Caco-2 (cell line): Measurements from ENCODE around the gene CDK19. TPM values are rescaled to one million over a fixed set of nuclear protein-coding genes. Genes with fewer than 3 reads are reported as not detected.

Experiments
- BruUV-seq: library from RNA; stranded (reverse); fragments of 400-500 nt; replicated peaks from 2 replicates; lab custom pipeline; 2021; lab: Mats Ljungman, UMichigan
- CTCF ChIA-PET: fragments of 300-600 bp; sonication (Branson Sonifier 250); formaldehyde crosslinking; loops from one replicate; lab custom pipeline; 2022; ENCODE audit warnings: antibody characterized with exemption; lab: Charles Lee
- POLR2A ChIA-PET: fragments of 300-600 bp; sonication (Branson Sonifier 250); formaldehyde crosslinking; loops from one replicate; lab custom pipeline; 2022; ENCODE audit warnings: antibody characterized with exemption; lab: Charles Lee
- DNase-seq, 2 experiments: peaks; one replicate each; pipeline versions ENCODE4 v3.0.0 to v3.0.0-alpha.2; 2020 to 2022
- H3K27me3 ChIP-seq: replicated peaks from 2 replicates; pipeline ENCODE4 v1.6.0; 2011; ENCODE audit warnings: low read length; ENCODE audit not compliant: control insufficient read depth, insufficient read depth
- H3K36me3 ChIP-seq: 2 replicates; pipeline ENCODE4 v1.5.1; 2011; ENCODE audit warnings: low read length; ENCODE audit not compliant: control insufficient read depth, insufficient read depth
- H3K4me1 ChIP-seq: fragments of 250-450 bp; sonication (Bioruptor Pico); 2 replicates; pipeline ENCODE4 v1.5.1; 2020; ENCODE audit warnings: mild to moderate bottlenecking
- H3K4me3 ChIP-seq: 2 replicates; pipeline ENCODE4 v1.5.1; 2011; ENCODE audit warnings: low read depth, mild to moderate bottlenecking, control low read depth, low read length
- H3K9me3 ChIP-seq: fragments of 250-450 bp; sonication (Bioruptor Pico); 2 replicates; pipeline ENCODE4 v1.5.1; 2020; ENCODE audit warnings: mild to moderate bottlenecking, moderate library complexity
- H3K27ac Mint-ChIP-seq: one replicate; pipeline ENCODE4 v1.8.0; 2022; ENCODE audit warnings: mixed read lengths; ENCODE audit not compliant: unreplicated experiment
- H3K27me3 Mint-ChIP-seq: one replicate; pipeline ENCODE4 v1.8.0; 2022; ENCODE audit warnings: mixed read lengths; ENCODE audit not compliant: insufficient read depth, unreplicated experiment
- H3K36me3 Mint-ChIP-seq: one replicate; pipeline ENCODE4 v1.8.0; 2022; ENCODE audit warnings: mild to moderate bottlenecking, mixed read lengths; ENCODE audit not compliant: insufficient read depth, unreplicated experiment
- H3K4me1 Mint-ChIP-seq: one replicate; pipeline ENCODE4 v1.8.0; 2022; ENCODE audit warnings: low read depth, mixed read lengths; ENCODE audit not compliant: unreplicated experiment
- H3K4me3 Mint-ChIP-seq: one replicate; pipeline ENCODE4 v1.8.0; 2022; ENCODE audit warnings: mild to moderate bottlenecking, moderate library complexity, mixed read lengths; ENCODE audit not compliant: unreplicated experiment
- H3K9me3 Mint-ChIP-seq: one replicate; pipeline ENCODE4 v1.8.0; 2022; ENCODE audit warnings: mixed read lengths; ENCODE audit not compliant: unreplicated experiment
- intact Hi-C: fragments of 100-400 bp; cut with micrococcal nuclease; formaldehyde crosslinking; loops from one replicate; pipeline ENCODE4 v1.10.0; 2022; ENCODE audit not compliant: unreplicated experiment
- total RNA-seq: library from RNA; stranded (reverse); gene quantifications from 2 replicates; pipeline ENCODE4 v1.2.3, GENCODE V29; 2022
- TF ChIP-seq, protein P1 (sequence below), 2 experiments: fragments of 200-600 bp in 1 of 2; IDR thresholded peaks; 1 replicate in 1 of 2; 2 replicates in 1 of 2; pipeline versions ENCODE4 v1.5.1 to v1.8.0; 2011 to 2022; ENCODE audit warnings: antibody characterized with exemption in 1 of 2, control low read depth in 1 of 2, inconsistent platforms in 1 of 2, low read depth in 1 of 2, low read length in 1 of 2, mild to moderate bottlenecking in 1 of 2, moderate library complexity in 1 of 2; ENCODE audit not compliant: insufficient read depth in 1 of 2, severe bottlenecking in 1 of 2, unreplicated experiment in 1 of 2

CDK19 gene
- total RNA-seq, 1 experiment from 2014 or later, result 24.6 TPM

DNA sequence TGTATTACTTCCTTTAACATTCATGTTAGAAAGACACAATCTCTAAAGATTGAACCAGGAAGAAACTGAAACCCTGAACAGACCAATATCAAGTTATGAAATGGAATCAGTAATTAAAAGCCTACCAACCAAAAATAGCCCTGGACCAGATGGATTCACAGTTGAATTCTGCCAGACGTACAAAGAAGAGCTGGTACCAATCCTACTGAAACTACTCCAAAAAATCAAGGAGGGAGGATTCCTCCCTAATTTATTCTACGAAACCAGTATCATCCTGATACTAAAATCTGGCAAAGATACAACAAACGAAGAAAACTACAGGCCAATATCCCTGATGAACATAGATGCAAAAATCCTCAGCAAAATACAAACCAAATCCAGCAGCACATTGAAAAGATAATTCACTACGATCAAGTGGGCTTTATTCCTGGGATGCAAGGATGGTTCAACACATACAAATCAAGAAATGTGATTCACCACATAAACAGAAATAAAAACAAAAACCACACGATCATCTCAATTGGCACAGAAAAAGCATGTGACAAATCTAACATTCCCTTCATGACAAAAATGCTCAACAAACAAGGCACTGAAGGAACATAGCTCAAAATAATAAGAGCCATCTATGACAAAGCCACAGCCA, 15.0 kb downstream of the CDK19 start:
- H3K36me3 ChIP-seq, result no peaks in the 10 kb centered on the region; the same call in 1 of the 2 replicates
- H3K4me1 Mint-ChIP-seq, result no peaks in the 10 kb centered on the region
- no TSS peak for BruUV-seq
- H3K9me3 Mint-ChIP-seq, result no peaks in the 10 kb centered on the region
- no peak for DNase-seq
- no peaks in the 10 kb centered on the region for H3K36me3 Mint-ChIP-seq
- intact Hi-C loops, result no loop called here
- ChIA-PET POLR2A (no interaction called here), CTCF (no interaction called here)
- no peak overlapping the region for H3K4me3 ChIP-seq
- no peak overlapping the region for H3K27ac Mint-ChIP-seq
- no peaks in the 10 kb centered on the region for H3K4me1 ChIP-seq
- TF ChIP-seq, protein P1, sequence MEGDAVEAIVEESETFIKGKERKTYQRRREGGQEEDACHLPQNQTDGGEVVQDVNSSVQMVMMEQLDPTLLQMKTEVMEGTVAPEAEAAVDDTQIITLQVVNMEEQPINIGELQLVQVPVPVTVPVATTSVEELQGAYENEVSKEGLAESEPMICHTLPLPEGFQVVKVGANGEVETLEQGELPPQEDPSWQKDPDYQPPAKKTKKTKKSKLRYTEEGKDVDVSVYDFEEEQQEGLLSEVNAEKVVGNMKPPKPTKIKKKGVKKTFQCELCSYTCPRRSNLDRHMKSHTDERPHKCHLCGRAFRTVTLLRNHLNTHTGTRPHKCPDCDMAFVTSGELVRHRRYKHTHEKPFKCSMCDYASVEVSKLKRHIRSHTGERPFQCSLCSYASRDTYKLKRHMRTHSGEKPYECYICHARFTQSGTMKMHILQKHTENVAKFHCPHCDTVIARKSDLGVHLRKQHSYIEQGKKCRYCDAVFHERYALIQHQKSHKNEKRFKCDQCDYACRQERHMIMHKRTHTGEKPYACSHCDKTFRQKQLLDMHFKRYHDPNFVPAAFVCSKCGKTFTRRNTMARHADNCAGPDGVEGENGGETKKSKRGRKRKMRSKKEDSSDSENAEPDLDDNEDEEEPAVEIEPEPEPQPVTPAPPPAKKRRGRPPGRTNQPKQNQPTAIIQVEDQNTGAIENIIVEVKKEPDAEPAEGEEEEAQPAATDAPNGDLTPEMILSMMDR (IDR thresholded peaks at IDR 0.05; ENCODE audit: insufficient read depth in 1 of 2, low read depth in 1 of 2, low read length in 1 of 2, severe bottlenecking in 1 of 2, unreplicated experiment in 1 of 2), result no peak
- H3K4me3 Mint-ChIP-seq, result no peak overlapping the region
- H3K27me3 ChIP-seq, result no peaks in the 10 kb centered on the region
- no peaks in the 10 kb centered on the region for H3K27me3 Mint-ChIP-seq
- no peaks in the 10 kb centered on the region for H3K9me3 ChIP-seq

DNA sequence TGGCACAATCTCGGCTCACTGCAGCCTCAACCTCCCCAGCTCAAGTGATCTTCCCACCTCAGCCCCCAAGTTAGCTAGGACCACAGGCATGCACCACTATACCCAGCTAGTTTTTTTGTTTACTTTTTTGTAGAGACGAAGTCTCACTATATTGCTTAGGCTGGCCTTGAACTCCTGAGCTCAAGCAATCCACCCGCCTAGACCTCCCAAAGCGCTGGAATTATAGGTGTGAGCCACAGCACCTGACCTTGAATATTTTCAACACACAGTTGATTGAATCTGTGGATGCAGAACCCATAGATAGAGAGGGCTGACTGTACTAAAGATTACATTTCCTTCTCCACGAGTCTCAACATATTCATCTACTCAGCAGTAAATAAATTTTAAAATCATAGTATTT, 15.6 kb downstream of the CDK19 start:
- H3K4me3 ChIP-seq, result no peak overlapping the region
- ChIA-PET CTCF (no interaction called here), POLR2A (no interaction called here)
- H3K9me3 Mint-ChIP-seq, result no peaks in the 10 kb centered on the region
- intact Hi-C loops, result no loop called here
- BruUV-seq, result no TSS peak
- H3K9me3 ChIP-seq, result no peaks in the 10 kb centered on the region
- H3K27ac Mint-ChIP-seq, result no peak overlapping the region
- no peak for DNase-seq
- H3K4me1 Mint-ChIP-seq, result no peaks in the 10 kb centered on the region
- H3K36me3 ChIP-seq, result no peaks in the 10 kb centered on the region; the same call in 1 of the 2 replicates
- no peaks in the 10 kb centered on the region for H3K27me3 ChIP-seq
- no peaks in the 10 kb centered on the region for H3K36me3 Mint-ChIP-seq
- H3K4me1 ChIP-seq, result no peaks in the 10 kb centered on the region
- TF ChIP-seq, protein P1 (IDR thresholded peaks at IDR 0.05; ENCODE audit: insufficient read depth in 1 of 2, low read depth in 1 of 2, low read length in 1 of 2, severe bottlenecking in 1 of 2, unreplicated experiment in 1 of 2), result no peak
- no peaks in the 10 kb centered on the region for H3K27me3 Mint-ChIP-seq
- H3K4me3 Mint-ChIP-seq, result no peak overlapping the region

DNA sequence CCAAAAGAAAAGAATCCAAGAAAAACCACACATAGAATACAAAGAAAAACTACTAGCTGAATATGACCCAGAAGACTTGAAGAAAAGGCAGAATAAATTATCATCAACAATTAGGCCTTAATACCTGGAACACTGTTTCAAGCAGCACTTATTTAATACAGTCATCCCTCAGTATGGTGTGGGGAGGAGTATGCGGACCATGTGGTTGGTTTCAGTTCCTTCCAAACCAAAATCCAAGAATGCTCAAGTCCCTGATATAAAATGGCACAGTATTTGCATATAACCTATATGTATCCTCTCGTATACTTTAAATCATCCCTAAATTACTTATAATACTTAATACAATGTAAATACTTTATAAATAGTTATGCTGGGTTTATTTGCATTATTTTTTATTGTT, 16.1 kb downstream of the CDK19 start:
- Mint-ChIP-seq H3K27me3 (no peaks in the 10 kb centered on the region), H3K4me3 (no peak overlapping the region), H3K4me1 (no peaks in the 10 kb centered on the region), H3K36me3 (no peaks in the 10 kb centered on the region), H3K9me3 (no peaks in the 10 kb centered on the region), H3K27ac (no peak overlapping the region)
- TF ChIP-seq, protein P1 (IDR thresholded peaks at IDR 0.05; ENCODE audit: insufficient read depth in 1 of 2, low read depth in 1 of 2, low read length in 1 of 2, severe bottlenecking in 1 of 2, unreplicated experiment in 1 of 2), result no peak
- no peak overlapping the region for H3K4me3 ChIP-seq
- no TSS peak for BruUV-seq
- intact Hi-C loops, result no loop called here
- no peaks in the 10 kb centered on the region for H3K27me3 ChIP-seq
- CTCF ChIA-PET, result no interaction called here
- no peak for DNase-seq
- no peaks in the 10 kb centered on the region for H3K9me3 ChIP-seq
- H3K4me1 ChIP-seq, result no peaks in the 10 kb centered on the region
- POLR2A ChIA-PET, result no interaction called here
- H3K36me3 ChIP-seq, result no peaks in the 10 kb centered on the region; the same call in 1 of the 2 replicates
